ENCODE measurements around the gene SDHAF2.

Gene SDHAF2

DNA sequence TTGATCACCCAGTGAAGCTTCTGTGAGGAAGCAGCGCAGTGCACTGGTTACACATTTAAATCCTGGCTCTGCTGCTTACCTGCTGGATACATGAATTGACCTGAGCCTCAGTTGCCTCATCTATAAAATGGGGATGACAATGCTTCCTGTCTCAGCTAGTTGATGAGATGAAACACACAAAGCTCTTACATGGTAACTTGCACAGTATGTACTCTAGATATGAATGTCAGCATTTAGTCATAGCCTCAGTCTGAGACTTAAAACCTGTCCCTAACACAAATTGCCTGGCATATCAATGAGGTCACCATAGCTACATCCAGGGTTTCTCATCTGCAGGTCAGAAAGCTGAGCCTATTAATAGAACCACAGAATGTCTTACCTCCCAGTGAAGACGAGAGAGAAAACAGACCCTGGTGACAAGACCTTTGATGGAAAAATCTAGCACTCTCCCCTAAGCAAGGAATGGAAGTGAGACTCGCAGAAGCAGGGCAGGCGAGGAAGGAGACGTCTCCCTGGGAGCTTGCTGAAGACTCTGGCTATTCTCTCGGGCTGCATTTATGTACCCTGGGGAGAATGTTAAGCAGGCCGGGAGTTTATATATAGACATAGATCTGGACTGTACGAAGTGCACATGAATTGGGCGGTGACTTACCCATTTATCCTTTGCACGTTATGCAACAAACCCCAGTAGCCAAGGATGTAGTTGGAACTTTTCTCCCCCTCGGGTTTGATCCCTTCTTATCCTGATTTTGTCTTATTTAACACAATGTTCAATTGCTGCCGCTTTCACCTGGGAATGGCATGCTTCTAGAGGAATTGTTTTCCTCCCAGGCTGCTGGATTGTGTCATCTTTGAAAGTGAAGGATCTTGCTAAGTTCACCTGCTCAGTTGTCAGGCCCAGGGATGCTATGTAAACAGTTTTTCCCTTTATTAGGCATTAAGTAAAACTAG lies 18.0 kb downstream of the SDHAF2 start:
- TF ChIP-seq, protein P1, sequence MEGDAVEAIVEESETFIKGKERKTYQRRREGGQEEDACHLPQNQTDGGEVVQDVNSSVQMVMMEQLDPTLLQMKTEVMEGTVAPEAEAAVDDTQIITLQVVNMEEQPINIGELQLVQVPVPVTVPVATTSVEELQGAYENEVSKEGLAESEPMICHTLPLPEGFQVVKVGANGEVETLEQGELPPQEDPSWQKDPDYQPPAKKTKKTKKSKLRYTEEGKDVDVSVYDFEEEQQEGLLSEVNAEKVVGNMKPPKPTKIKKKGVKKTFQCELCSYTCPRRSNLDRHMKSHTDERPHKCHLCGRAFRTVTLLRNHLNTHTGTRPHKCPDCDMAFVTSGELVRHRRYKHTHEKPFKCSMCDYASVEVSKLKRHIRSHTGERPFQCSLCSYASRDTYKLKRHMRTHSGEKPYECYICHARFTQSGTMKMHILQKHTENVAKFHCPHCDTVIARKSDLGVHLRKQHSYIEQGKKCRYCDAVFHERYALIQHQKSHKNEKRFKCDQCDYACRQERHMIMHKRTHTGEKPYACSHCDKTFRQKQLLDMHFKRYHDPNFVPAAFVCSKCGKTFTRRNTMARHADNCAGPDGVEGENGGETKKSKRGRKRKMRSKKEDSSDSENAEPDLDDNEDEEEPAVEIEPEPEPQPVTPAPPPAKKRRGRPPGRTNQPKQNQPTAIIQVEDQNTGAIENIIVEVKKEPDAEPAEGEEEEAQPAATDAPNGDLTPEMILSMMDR (IDR thresholded peaks at IDR 0.05) = no peak
- Histone ChIP-seq H3K9ac (no peak overlapping the region), H3K79me2 (peaks cover 3% of the 10 kb centered on the region), H3K4me2 (ENCODE audit: low read length) (no peak overlapping the region), H3K4me1 (no peaks in the 10 kb centered on the region), H3K36me3 (ENCODE audit: control insufficient read depth, insufficient read depth, low read length) (no peaks in the 10 kb centered on the region), H3K27ac (no peak overlapping the region), H3K27me3 (ENCODE audit: control insufficient read depth, insufficient read depth, low read length) (no peaks in the 10 kb centered on the region), H3K4me3 (ENCODE audit: low read depth, low read length) (no peak overlapping the region), H2AFZ (no peak overlapping the region), H3K9me3 (ENCODE audit: control insufficient read depth, low read length) (no peaks in the 10 kb centered on the region)

DNA sequence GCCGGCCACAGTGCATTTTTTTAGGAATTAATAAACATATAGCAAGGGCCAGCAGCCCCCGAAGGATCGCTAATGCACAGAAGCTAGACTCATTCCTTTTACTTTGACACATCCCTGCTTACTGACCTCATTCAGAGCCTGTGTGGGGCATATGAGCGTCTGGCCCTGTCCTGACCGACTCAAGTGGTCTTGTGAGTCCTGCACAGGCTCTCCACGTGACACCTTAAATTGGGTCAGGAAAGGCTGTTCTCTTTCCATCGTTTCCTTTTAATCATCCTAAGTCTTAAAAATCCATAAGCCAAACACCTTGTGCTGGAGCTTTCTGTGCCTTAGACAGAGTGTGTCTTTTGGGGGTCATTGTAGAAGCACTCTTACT lies 18.6 kb downstream of the SDHAF2 start:
- no peak overlapping the region for H3K9ac ChIP-seq
- H3K27ac ChIP-seq = no peak overlapping the region
- no peaks in the 10 kb centered on the region for H3K4me1 ChIP-seq
- no peaks in the 10 kb centered on the region for H3K27me3 ChIP-seq (ENCODE audit: control insufficient read depth, insufficient read depth, low read length)
- TF ChIP-seq, protein P1 (IDR thresholded peaks at IDR 0.05) = no peak
- H3K79me2 ChIP-seq = peaks cover 3% of the 10 kb centered on the region
- H2AFZ ChIP-seq = no peak overlapping the region
- H3K9me3 ChIP-seq (ENCODE audit: control insufficient read depth, low read length) = no peaks in the 10 kb centered on the region
- no peak overlapping the region for H3K4me2 ChIP-seq (ENCODE audit: low read length)
- no peak overlapping the region for H3K4me3 ChIP-seq (ENCODE audit: low read depth, low read length)
- H3K36me3 ChIP-seq (ENCODE audit: control insufficient read depth, insufficient read depth, low read length) = no peaks in the 10 kb centered on the region

DNA sequence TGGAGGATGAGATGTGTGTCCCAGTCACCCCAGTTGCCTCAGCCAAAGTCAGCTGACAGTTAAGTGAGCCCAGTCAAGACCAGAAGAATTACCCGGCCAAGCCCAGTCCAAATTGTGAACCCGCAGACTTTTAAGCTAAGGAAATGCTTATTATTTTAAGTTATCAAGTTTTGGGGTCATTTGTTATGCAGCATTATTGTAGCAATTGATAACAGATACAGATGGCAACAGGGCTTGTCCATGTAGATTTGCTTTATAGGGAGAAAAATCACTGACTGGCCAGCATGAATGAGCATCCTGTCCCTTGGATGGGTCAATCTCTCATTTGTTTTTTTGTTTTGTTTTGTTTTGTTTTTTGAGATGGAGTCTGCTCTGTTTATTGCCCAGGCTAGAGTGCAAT lies 22.9 kb downstream of the SDHAF2 start:
- TF ChIP-seq, protein P1 (IDR thresholded peaks at IDR 0.05) = no peak
- H3K27ac ChIP-seq = no peak overlapping the region
- H3K4me1 ChIP-seq = no peaks in the 10 kb centered on the region
- no peak overlapping the region for H3K4me3 ChIP-seq (ENCODE audit: low read depth, low read length)
- H3K27me3 ChIP-seq (ENCODE audit: control insufficient read depth, insufficient read depth, low read length) = no peaks in the 10 kb centered on the region
- H3K79me2 ChIP-seq = no peaks in the 10 kb centered on the region
- H3K9me3 ChIP-seq (ENCODE audit: control insufficient read depth, low read length) = no peaks in the 10 kb centered on the region
- H2AFZ ChIP-seq = no peak overlapping the region
- no peak overlapping the region for H3K9ac ChIP-seq
- no peak overlapping the region for H3K4me2 ChIP-seq (ENCODE audit: low read length)
- H3K36me3 ChIP-seq (ENCODE audit: control insufficient read depth, insufficient read depth, low read length) = no peaks in the 10 kb centered on the region

DNA sequence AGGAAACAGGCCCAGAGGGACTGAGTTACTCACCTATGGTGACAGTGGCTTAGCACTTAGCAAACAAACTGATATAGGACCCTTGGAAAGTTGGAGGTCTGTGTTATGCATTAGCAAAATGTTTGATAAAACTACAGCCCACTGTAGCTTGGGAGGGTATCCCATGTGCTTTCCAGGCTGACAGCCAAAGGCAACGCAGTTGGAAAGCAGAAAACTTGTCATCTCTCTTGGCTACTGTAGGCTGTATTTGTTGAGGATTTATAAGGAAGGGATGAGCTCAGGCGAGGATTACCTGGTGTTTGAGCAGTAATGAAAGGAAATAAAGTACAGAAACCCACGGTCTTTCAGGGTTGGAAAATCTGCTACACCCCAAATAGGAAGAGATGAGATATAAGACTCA lies 23.8 kb downstream of the SDHAF2 start:
- Histone ChIP-seq H3K4me1 (no peaks in the 10 kb centered on the region), H2AFZ (no peak overlapping the region), H3K9me3 (ENCODE audit: control insufficient read depth, low read length) (no peaks in the 10 kb centered on the region), H3K27ac (no peak overlapping the region), H3K9ac (no peak overlapping the region), H3K4me3 (ENCODE audit: low read depth, low read length) (no peak overlapping the region), H3K27me3 (ENCODE audit: control insufficient read depth, insufficient read depth, low read length) (no peaks in the 10 kb centered on the region), H3K36me3 (ENCODE audit: control insufficient read depth, insufficient read depth, low read length) (no peaks in the 10 kb centered on the region), H3K79me2 (no peaks in the 10 kb centered on the region), H3K4me2 (ENCODE audit: low read length) (no peak overlapping the region)
- TF ChIP-seq, protein P1 (IDR thresholded peaks at IDR 0.05) = no peak

DNA sequence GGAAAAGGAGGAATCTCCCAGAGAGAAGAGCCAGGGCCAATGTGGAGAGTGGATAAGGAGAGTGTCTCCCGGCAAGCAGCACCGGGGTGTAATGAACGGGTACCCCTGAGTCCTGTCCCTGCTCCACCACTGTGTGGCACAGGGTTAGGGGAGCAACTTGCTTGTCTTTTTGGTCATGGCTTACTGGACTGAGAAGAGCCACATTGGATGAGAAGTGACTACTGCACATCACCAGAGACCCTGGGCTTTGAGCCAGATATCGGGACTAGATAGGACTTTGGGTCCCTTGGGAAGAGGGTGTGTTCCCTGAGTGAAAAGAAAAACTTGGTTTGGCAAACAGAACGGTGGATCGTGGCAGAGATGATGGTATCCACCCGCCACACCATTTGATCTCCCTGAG lies 24.6 kb downstream of the SDHAF2 start:
- Histone ChIP-seq H3K9me3 (ENCODE audit: control insufficient read depth, low read length) (no peaks in the 10 kb centered on the region), H2AFZ (no peak overlapping the region), H3K9ac (no peak overlapping the region), H3K4me1 (no peaks in the 10 kb centered on the region), H3K4me2 (ENCODE audit: low read length) (no peak overlapping the region), H3K4me3 (ENCODE audit: low read depth, low read length) (no peak overlapping the region), H3K36me3 (ENCODE audit: control insufficient read depth, insufficient read depth, low read length) (no peaks in the 10 kb centered on the region), H3K79me2 (no peaks in the 10 kb centered on the region), H3K27me3 (ENCODE audit: control insufficient read depth, insufficient read depth, low read length) (no peaks in the 10 kb centered on the region), H3K27ac (no peak overlapping the region)
- TF ChIP-seq, protein P1 (IDR thresholded peaks at IDR 0.05) = no peak
